Nephron (organoid): ENCODE results near the gene SAMD4B.
A peak's percentile ranks its signal among the peaks of the same experiment; 100 is the strongest.

Experiments
- H3K27ac Mint-ChIP-seq, 3 experiments: 2 replicates each; pipeline ENCODE4 v1.8.0; 2020; ENCODE audit warnings: mixed read lengths in 3 of 3, mild to moderate bottlenecking in 2 of 3, moderate library complexity in 1 of 3
- H3K27me3 Mint-ChIP-seq: 2 replicates; pipeline ENCODE4 v1.8.0; 2021; ENCODE audit warnings: low read depth, mild to moderate bottlenecking, moderate library complexity, mixed read lengths
- H3K36me3 Mint-ChIP-seq: 2 replicates; pipeline ENCODE4 v1.8.0; 2020; ENCODE audit warnings: low read depth, mixed read lengths
- H3K4me1 Mint-ChIP-seq: 2 replicates; pipeline ENCODE4 v1.8.0; 2020; ENCODE audit warnings: mixed read lengths
- H3K4me3 Mint-ChIP-seq, 3 experiments: 2 replicates each; pipeline ENCODE4 v1.8.0; 2020; ENCODE audit warnings: mild to moderate bottlenecking in 3 of 3, mixed read lengths in 3 of 3, moderate library complexity in 2 of 3
- H3K9me3 Mint-ChIP-seq: 2 replicates; pipeline ENCODE4 v1.8.0; 2020; ENCODE audit warnings: mixed read lengths
- CTCF ChIP-seq, 3 experiments: fragments of 200-600 bp; sonication (generic); IDR thresholded peaks; one replicate each; pipeline ENCODE4 v1.5.0; 2021; ENCODE audit warnings: antibody characterized with exemption in 3 of 3; ENCODE audit not compliant: unreplicated experiment in 3 of 3

The SAMD4B gene

GRCh38 chr19:39362682-39363657 lies 20.7 kb downstream of the SAMD4B start:
- peaks cover under 1% of the 10 kb centered on the region for H3K27me3 Mint-ChIP-seq
- H3K27ac Mint-ChIP-seq, result peak overlapping the region; percentile 79 to 90 (median 87)
- no peak for TF ChIP-seq CTCF (IDR thresholded peaks at IDR 0.05; ENCODE audit: unreplicated experiment in 3 of 3)
- no peaks in the 10 kb centered on the region for H3K9me3 Mint-ChIP-seq
- H3K36me3 Mint-ChIP-seq, result peaks cover 65% of the 10 kb centered on the region
- H3K4me1 Mint-ChIP-seq, result peaks cover 18% of the 10 kb centered on the region
- H3K4me3 Mint-ChIP-seq, result no peak overlapping the region

GRCh38 chr19:39363901-39364457 lies 21.8 kb downstream of the SAMD4B start:
- peaks cover 18% of the 10 kb centered on the region for H3K4me1 Mint-ChIP-seq
- no peaks in the 10 kb centered on the region for H3K9me3 Mint-ChIP-seq
- no peak overlapping the region for H3K4me3 Mint-ChIP-seq
- H3K36me3 Mint-ChIP-seq, result peaks cover 68% of the 10 kb centered on the region
- peaks cover 3% of the 10 kb centered on the region for H3K27me3 Mint-ChIP-seq
- peak overlapping the region; percentile 79 to 90 (median 87) for H3K27ac Mint-ChIP-seq
- TF ChIP-seq CTCF (IDR thresholded peaks at IDR 0.05; ENCODE audit: unreplicated experiment in 3 of 3), result no peak

GRCh38 chr19:39365531-39365930 lies 23.3 kb downstream of the SAMD4B start:
- Mint-ChIP-seq H3K27ac (no peak overlapping the region), H3K27me3 (peaks cover 3% of the 10 kb centered on the region), H3K36me3 (peaks cover 67% of the 10 kb centered on the region), H3K9me3 (no peaks in the 10 kb centered on the region), H3K4me3 (no peak overlapping the region), H3K4me1 (peaks cover 18% of the 10 kb centered on the region)
- no peak for TF ChIP-seq CTCF (IDR thresholded peaks at IDR 0.05; ENCODE audit: unreplicated experiment in 3 of 3)

- H3K27me3 Mint-ChIP-seq, result peaks cover 3% of the 10 kb centered on the region
- no peak overlapping the region for H3K27ac Mint-ChIP-seq
- no peak overlapping the region for H3K4me3 Mint-ChIP-seq
- no peak for TF ChIP-seq CTCF (IDR thresholded peaks at IDR 0.05; ENCODE audit: unreplicated experiment in 3 of 3)
- H3K36me3 Mint-ChIP-seq, result peaks cover 64% of the 10 kb centered on the region
- H3K9me3 Mint-ChIP-seq, result no peaks in the 10 kb centered on the region
- H3K4me1 Mint-ChIP-seq, result peaks cover 10% of the 10 kb centered on the region
Observed at GRCh38 chr19:39369200-39369599, 27.0 kb downstream of the SAMD4B start.

GRCh38 chr19:39370735-39371134 lies 28.5 kb downstream of the SAMD4B start:
- peak overlapping the region in 1 of 3 experiments; percentile 7 for H3K27ac Mint-ChIP-seq
- H3K27me3 Mint-ChIP-seq, result peaks cover 3% of the 10 kb centered on the region
- H3K4me3 Mint-ChIP-seq, result no peak overlapping the region
- H3K9me3 Mint-ChIP-seq, result no peaks in the 10 kb centered on the region
- no peak for TF ChIP-seq CTCF (IDR thresholded peaks at IDR 0.05; ENCODE audit: unreplicated experiment in 3 of 3)
- peaks cover 62% of the 10 kb centered on the region for H3K36me3 Mint-ChIP-seq
- H3K4me1 Mint-ChIP-seq, result peaks cover 10% of the 10 kb centered on the region
